T-helper 2 cell treated with Interferon-gamma antibody and Interleukin-4, amounts not matched to agents 5 μg/mL and 100 μg/mL, for 36 hours (primary cell): ENCODE data around the gene CA14.
"Not testable (repeated sequence)": the region's sequence is repeated elsewhere in the genome, so short reads cannot be mapped to it uniquely, and the experiment has no call there.

Source experiments
- DNase-seq: peaks from one replicate; pipeline ENCODE4 v3.0.0; 2021; ENCODE audit warnings: low spot score
- H3K27ac Mint-ChIP-seq: one replicate; pipeline ENCODE4 v1.8.0; 2021; ENCODE audit warnings: mild to moderate bottlenecking, mixed read lengths
- H3K27me3 Mint-ChIP-seq: one replicate; pipeline ENCODE4 v1.8.0; 2021; ENCODE audit warnings: low read depth, mixed read lengths
- H3K36me3 Mint-ChIP-seq: one replicate; pipeline ENCODE4 v1.8.0; 2021; ENCODE audit warnings: low read depth, mixed read lengths
- H3K4me1 Mint-ChIP-seq: one replicate; pipeline ENCODE4 v1.8.0; 2021; ENCODE audit warnings: low read depth, mixed read lengths
- H3K4me3 Mint-ChIP-seq: one replicate; pipeline ENCODE4 v1.8.0; 2022; ENCODE audit warnings: mild to moderate bottlenecking, moderate library complexity, mixed read lengths
- H3K9me3 Mint-ChIP-seq: one replicate; pipeline ENCODE4 v1.8.0; 2021; ENCODE audit warnings: mixed read lengths

CA14 gene

GRCh38 chr1:150257624-150258585, at the start of gene CA14:
TSS of gene CA14 (plus strand) at chr1:150257774. CDS start at chr1:150258129, 355 bp downstream.
- Mint-ChIP-seq H3K4me1 (peaks cover 16% of the 10 kb centered on the region), H3K9me3 (no peaks in the 10 kb centered on the region), H3K27ac (no peak within 1 kb of the TSS), H3K4me3 (no peak within 1 kb of the TSS), H3K36me3 (no peaks in the 10 kb centered on the region), H3K27me3 (peaks cover 54% of the 10 kb centered on the region)
- no peak for DNase-seq

GRCh38 chr1:150208460-150208859, 49.1 kb upstream of the CA14 start:
- not testable (repeated sequence) for DNase-seq

GRCh38 chr1:150210091-150210490, 47.5 kb upstream of the CA14 start:
- no peak overlapping the region for H3K4me3 Mint-ChIP-seq
- no peak for DNase-seq
- H3K27ac Mint-ChIP-seq: no peak overlapping the region
- peaks cover under 1% of the 10 kb centered on the region for H3K36me3 Mint-ChIP-seq
- H3K27me3 Mint-ChIP-seq: peaks cover 7% of the 10 kb centered on the region
- H3K9me3 Mint-ChIP-seq: no peaks in the 10 kb centered on the region
- peaks cover 14% of the 10 kb centered on the region for H3K4me1 Mint-ChIP-seq

More at GRCh38 chr1:150208460-150208859, 49.1 kb upstream of the CA14 start:
- H3K9me3 Mint-ChIP-seq, H3K36me3 Mint-ChIP-seq, H3K4me1 Mint-ChIP-seq, H3K4me3 Mint-ChIP-seq, H3K27ac Mint-ChIP-seq, H3K27me3 Mint-ChIP-seq: not testable (repeated sequence)

GRCh38 chr1:150210706-150211105, 46.9 kb upstream of the CA14 start:
- peaks cover 1% of the 10 kb centered on the region for H3K36me3 Mint-ChIP-seq
- no peaks in the 10 kb centered on the region for H3K9me3 Mint-ChIP-seq
- H3K27ac Mint-ChIP-seq: no peak overlapping the region
- peaks cover 3% of the 10 kb centered on the region for H3K27me3 Mint-ChIP-seq
- no peak overlapping the region for H3K4me3 Mint-ChIP-seq
- H3K4me1 Mint-ChIP-seq: peaks cover 14% of the 10 kb centered on the region
- no peak for DNase-seq

GRCh38 chr1:150212070-150212469, 45.5 kb upstream of the CA14 start:
- H3K36me3 Mint-ChIP-seq: peaks cover 1% of the 10 kb centered on the region
- no peak overlapping the region for H3K27ac Mint-ChIP-seq
- H3K4me3 Mint-ChIP-seq: no peak overlapping the region
- H3K4me1 Mint-ChIP-seq: peaks cover 14% of the 10 kb centered on the region
- no peaks in the 10 kb centered on the region for H3K9me3 Mint-ChIP-seq
- no peaks in the 10 kb centered on the region for H3K27me3 Mint-ChIP-seq
- DNase-seq: no peak

GRCh38 chr1:150213170-150214098, 44.1 kb upstream of the CA14 start:
- Mint-ChIP-seq H3K36me3 (peaks cover 4% of the 10 kb centered on the region), H3K9me3 (no peaks in the 10 kb centered on the region), H3K27ac (peak overlapping the region; percentile 95), H3K4me3 (peak overlapping the region; percentile 87), H3K4me1 (peaks cover 14% of the 10 kb centered on the region), H3K27me3 (no peaks in the 10 kb centered on the region)
- DNase-seq: peak; percentile 91

- not testable (repeated sequence) for DNase-seq, H3K27me3 Mint-ChIP-seq, H3K9me3 Mint-ChIP-seq
- Mint-ChIP-seq H3K4me3 (peak overlapping the region; percentile 87), H3K4me1 (peaks cover 14% of the 10 kb centered on the region), H3K27ac (peak overlapping the region; percentile 95), H3K36me3 (peaks cover 10% of the 10 kb centered on the region)
These were observed 43.3 kb upstream of the CA14 start for GRCh38 chr1:150214099-150214756.

- not testable (repeated sequence) for H3K27me3 Mint-ChIP-seq
- peaks cover 19% of the 10 kb centered on the region for H3K36me3 Mint-ChIP-seq
These were observed 41.7 kb upstream of the CA14 start for GRCh38 chr1:150215855-150216254.

GRCh38 chr1:150221552-150221951, 36.0 kb upstream of the CA14 start:
- H3K4me1 Mint-ChIP-seq: peaks cover 6% of the 10 kb centered on the region
- H3K9me3 Mint-ChIP-seq: no peaks in the 10 kb centered on the region
- no peak for DNase-seq
- no peak overlapping the region for H3K4me3 Mint-ChIP-seq
- peaks cover 44% of the 10 kb centered on the region for H3K36me3 Mint-ChIP-seq
- no peaks in the 10 kb centered on the region for H3K27me3 Mint-ChIP-seq
- H3K27ac Mint-ChIP-seq: no peak overlapping the region

More at GRCh38 chr1:150215855-150216254, 41.7 kb upstream of the CA14 start:
- peaks cover 14% of the 10 kb centered on the region for H3K4me1 Mint-ChIP-seq
- not testable (repeated sequence) for H3K27ac Mint-ChIP-seq, H3K4me3 Mint-ChIP-seq, H3K9me3 Mint-ChIP-seq, DNase-seq

- peaks cover 9% of the 10 kb centered on the region for H3K4me1 Mint-ChIP-seq
- no peak overlapping the region for H3K27ac Mint-ChIP-seq
- H3K4me3 Mint-ChIP-seq: no peak overlapping the region
- no peak for DNase-seq
- H3K9me3 Mint-ChIP-seq: no peaks in the 10 kb centered on the region
- no peaks in the 10 kb centered on the region for H3K27me3 Mint-ChIP-seq
- peaks cover 54% of the 10 kb centered on the region for H3K36me3 Mint-ChIP-seq
These were observed 32.6 kb upstream of the CA14 start for GRCh38 chr1:150224983-150225382.

- peaks cover 57% of the 10 kb centered on the region for H3K36me3 Mint-ChIP-seq
- H3K4me1 Mint-ChIP-seq: peaks cover 9% of the 10 kb centered on the region
- no peak overlapping the region for H3K4me3 Mint-ChIP-seq
- no peak for DNase-seq
- H3K27me3 Mint-ChIP-seq: no peaks in the 10 kb centered on the region
- no peak overlapping the region for H3K27ac Mint-ChIP-seq
- H3K9me3 Mint-ChIP-seq: no peaks in the 10 kb centered on the region
These were observed 32.0 kb upstream of the CA14 start for GRCh38 chr1:150225546-150225945.

- Mint-ChIP-seq H3K27me3 (no peaks in the 10 kb centered on the region), H3K36me3 (peaks cover 61% of the 10 kb centered on the region), H3K27ac (peak overlapping the region; percentile 60), H3K9me3 (no peaks in the 10 kb centered on the region), H3K4me3 (no peak overlapping the region), H3K4me1 (peaks cover 9% of the 10 kb centered on the region)
- DNase-seq: no peak
These were observed 31.1 kb upstream of the CA14 start for GRCh38 chr1:150226486-150226885.

- no peak for DNase-seq
- Mint-ChIP-seq H3K27me3 (no peaks in the 10 kb centered on the region), H3K9me3 (no peaks in the 10 kb centered on the region), H3K4me3 (no peak overlapping the region), H3K36me3 (peaks cover 58% of the 10 kb centered on the region), H3K4me1 (peaks cover 9% of the 10 kb centered on the region), H3K27ac (no peak overlapping the region)
These were observed 30.3 kb upstream of the CA14 start for GRCh38 chr1:150227228-150227627.
